MM.1S (cell line): Measurements from ENCODE around the gene BEAN1.

Experiments
- DNase-seq: peaks from one replicate; pipeline ENCODE4 v3.0.0-alpha.2; 2015
- H2AFZ ChIP-seq: fragments of 300-600 bp; sonication (generic); 2 replicates; pipeline ENCODE4 v1.6.0; 2016; ENCODE audit warnings: antibody characterized with exemption, low read length
- H3F3A ChIP-seq: fragments of 300-600 bp; sonication (generic); 2 replicates; pipeline ENCODE4 v1.6.1; 2016; ENCODE audit warnings: mild to moderate bottlenecking, antibody characterized with exemption, low read length, moderate library complexity, mixed read lengths; ENCODE audit not compliant: insufficient read depth
- H3K27ac ChIP-seq: fragments of 300-600 bp; sonication (generic); 2 replicates; pipeline ENCODE4 v1.5.1; 2016; ENCODE audit warnings: mild to moderate bottlenecking, low read length
- H3K27me3 ChIP-seq: fragments of 300-600 bp; sonication (generic); replicated peaks from 2 replicates; pipeline ENCODE4 v1.6.0; 2016; ENCODE audit warnings: low read length; ENCODE audit not compliant: insufficient read depth
- H3K36me3 ChIP-seq: fragments of 300-600 bp; sonication (generic); replicated peaks from 2 replicates; pipeline ENCODE4 v1.6.1; 2016; ENCODE audit warnings: mild to moderate bottlenecking, low read length, mixed read lengths; ENCODE audit not compliant: insufficient read depth
- H3K4me1 ChIP-seq: fragments of 300-600 bp; sonication (generic); 2 replicates; pipeline ENCODE4 v1.6.1; 2016; ENCODE audit warnings: low read length, mixed read lengths
- H3K4me2 ChIP-seq: fragments of 300-600 bp; sonication (generic); 2 replicates; pipeline ENCODE4 v1.6.0; 2016; ENCODE audit warnings: low read depth, low read length
- H3K4me3 ChIP-seq: fragments of 300-600 bp; sonication (generic); 2 replicates; pipeline ENCODE4 v1.5.1; 2016; ENCODE audit warnings: low read length, mixed read lengths
- H3K79me2 ChIP-seq: fragments of 300-600 bp; sonication (generic); 2 replicates; pipeline ENCODE4 v1.6.1; 2016; ENCODE audit warnings: mixed run types, low read length, mixed read lengths
- H3K9ac ChIP-seq: fragments of 300-600 bp; sonication (generic); 2 replicates; pipeline ENCODE4 v1.6.1; 2016; ENCODE audit warnings: low read length, mixed read lengths
- H3K9me2 ChIP-seq: fragments of 300-600 bp; sonication (generic); replicated peaks from 2 replicates; pipeline ENCODE4 v1.6.1; 2016; ENCODE audit warnings: mild to moderate bottlenecking, low read length, mixed read lengths; ENCODE audit not compliant: insufficient read depth
- H3K9me3 ChIP-seq: fragments of 300-600 bp; sonication (generic); replicated peaks from 2 replicates; pipeline ENCODE4 v1.6.1; 2016; ENCODE audit warnings: mild to moderate bottlenecking, low read length, mixed read lengths; ENCODE audit not compliant: insufficient read depth
- H4K20me1 ChIP-seq: fragments of 300-600 bp; sonication (generic); 2 replicates; pipeline ENCODE4 v1.6.1; 2016; ENCODE audit warnings: mild to moderate bottlenecking, low read length, moderate library complexity, mixed read lengths; ENCODE audit not compliant: insufficient read depth
- EZH2 ChIP-seq: fragments of 300-600 bp; sonication (generic); optimal IDR thresholded peaks from 2 replicates; pipeline ENCODE3; 2017; ENCODE audit warnings: low read depth, mild to moderate bottlenecking, antibody characterized with exemption, low read length, mixed read lengths
- EZH2phosphoT487 ChIP-seq: fragments of 300-600 bp; sonication (generic); IDR thresholded peaks from 2 replicates; pipeline ENCODE4 v1.6.1; 2018; ENCODE audit warnings: antibody characterized with exemption, low read length
- TF ChIP-seq, protein P1 (sequence below): fragments of 300-600 bp; sonication (generic); IDR thresholded peaks from 2 replicates; pipeline ENCODE4 v1.5.1; 2016; ENCODE audit warnings: antibody characterized with exemption, low read length, mixed read lengths

BEAN1 gene

DNA sequence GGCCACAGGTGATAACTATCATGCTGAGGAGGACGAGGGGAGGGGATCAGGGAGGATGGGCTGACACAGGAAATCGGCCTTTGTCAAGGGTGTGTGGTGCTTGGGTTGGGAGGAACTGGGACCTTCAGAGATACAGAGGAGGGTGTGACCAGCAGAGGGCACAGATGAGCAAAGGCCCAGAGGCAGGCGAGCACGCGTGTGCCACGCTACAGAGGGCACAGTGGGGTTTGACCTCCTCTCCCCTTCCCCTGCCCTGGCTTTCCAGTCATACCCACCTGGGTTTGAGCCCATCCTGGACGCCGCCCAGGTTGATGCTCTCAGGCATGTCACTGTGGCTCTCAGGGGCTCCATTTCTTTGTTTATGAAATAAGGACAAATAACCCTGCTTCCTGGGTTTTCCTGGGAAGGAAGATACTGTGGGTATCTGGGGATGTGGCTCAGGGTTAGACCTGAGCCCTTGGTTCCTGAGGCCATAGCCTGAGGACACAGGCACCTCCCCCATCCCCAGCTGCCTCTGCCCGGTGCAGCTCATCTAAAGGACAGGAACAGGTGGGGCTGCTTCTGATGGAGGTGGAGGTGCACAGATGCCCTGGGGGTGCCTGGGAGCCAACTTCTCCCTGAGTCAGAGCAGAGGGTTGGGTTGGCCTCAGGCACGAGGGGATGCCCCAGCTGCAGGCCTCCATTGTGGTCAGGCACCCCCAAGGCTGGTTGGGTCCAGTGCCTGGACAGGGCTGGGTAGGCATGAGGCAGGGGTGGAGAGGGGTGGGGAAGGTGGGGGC is 51.8 kb downstream of the BEAN1 start:
- TF ChIP-seq, protein P1, sequence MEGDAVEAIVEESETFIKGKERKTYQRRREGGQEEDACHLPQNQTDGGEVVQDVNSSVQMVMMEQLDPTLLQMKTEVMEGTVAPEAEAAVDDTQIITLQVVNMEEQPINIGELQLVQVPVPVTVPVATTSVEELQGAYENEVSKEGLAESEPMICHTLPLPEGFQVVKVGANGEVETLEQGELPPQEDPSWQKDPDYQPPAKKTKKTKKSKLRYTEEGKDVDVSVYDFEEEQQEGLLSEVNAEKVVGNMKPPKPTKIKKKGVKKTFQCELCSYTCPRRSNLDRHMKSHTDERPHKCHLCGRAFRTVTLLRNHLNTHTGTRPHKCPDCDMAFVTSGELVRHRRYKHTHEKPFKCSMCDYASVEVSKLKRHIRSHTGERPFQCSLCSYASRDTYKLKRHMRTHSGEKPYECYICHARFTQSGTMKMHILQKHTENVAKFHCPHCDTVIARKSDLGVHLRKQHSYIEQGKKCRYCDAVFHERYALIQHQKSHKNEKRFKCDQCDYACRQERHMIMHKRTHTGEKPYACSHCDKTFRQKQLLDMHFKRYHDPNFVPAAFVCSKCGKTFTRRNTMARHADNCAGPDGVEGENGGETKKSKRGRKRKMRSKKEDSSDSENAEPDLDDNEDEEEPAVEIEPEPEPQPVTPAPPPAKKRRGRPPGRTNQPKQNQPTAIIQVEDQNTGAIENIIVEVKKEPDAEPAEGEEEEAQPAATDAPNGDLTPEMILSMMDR, result peak; percentile 91
- TF ChIP-seq EZH2phosphoT487 (no peak), EZH2 (no peak)
- Histone ChIP-seq H3K4me1 (peaks cover 53% of the 10 kb centered on the region), H3K4me2 (peak overlapping the region; percentile 64), H3K27ac (peak overlapping the region; percentile 49; the same call in 1 of the 2 replicates), H3K9me2 (no peaks in the 10 kb centered on the region), H3K9me3 (no peaks in the 10 kb centered on the region), H2AFZ (peak overlapping the region; percentile 96), H3F3A (peaks cover 22% of the 10 kb centered on the region), H3K9ac (peak overlapping the region; percentile 68), H3K36me3 (no peaks in the 10 kb centered on the region), H4K20me1 (no peaks in the 10 kb centered on the region), H3K79me2 (no peaks in the 10 kb centered on the region), H3K27me3 (no peaks in the 10 kb centered on the region), H3K4me3 (0 out of 2 replicates have a peak overlapping the region, but pooled peaks have one; percentile 12)
- peak; percentile 85 for DNase-seq

DNA sequence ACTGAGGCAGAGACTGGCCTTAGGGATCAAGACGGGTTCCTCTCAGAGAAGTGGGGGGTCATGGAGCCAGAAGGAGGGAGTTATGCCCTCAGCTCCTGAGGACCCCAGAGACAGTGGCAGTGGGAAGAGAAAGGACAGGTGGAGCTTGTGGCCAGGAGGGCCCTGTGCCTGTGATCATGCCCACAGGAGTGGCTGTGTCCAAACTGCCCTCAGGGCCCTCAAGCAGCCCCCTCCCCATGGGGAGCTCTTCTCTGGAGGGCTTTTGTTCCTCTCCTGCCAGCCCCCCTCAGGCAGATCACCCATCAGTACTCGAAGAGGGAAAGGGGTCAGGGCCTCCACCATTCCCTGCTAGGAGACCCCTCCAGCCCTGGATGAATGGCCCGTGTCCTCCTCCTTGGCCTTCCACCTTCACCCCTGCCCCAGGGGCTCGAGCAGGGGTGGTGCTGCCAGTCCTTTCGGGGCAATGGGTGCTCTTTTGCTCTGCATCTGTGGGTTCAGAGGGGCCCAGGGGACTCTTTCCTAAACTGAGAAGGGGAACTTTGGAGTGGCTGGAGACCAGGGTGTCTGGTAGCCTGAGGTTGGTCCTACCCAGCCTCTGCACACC is 52.7 kb downstream of the BEAN1 start:
- DNase-seq, result no peak
- no peaks in the 10 kb centered on the region for H3K9me3 ChIP-seq
- no peaks in the 10 kb centered on the region for H3K27me3 ChIP-seq
- H3K36me3 ChIP-seq, result no peaks in the 10 kb centered on the region
- TF ChIP-seq EZH2phosphoT487 (no peak), EZH2 (no peak)
- TF ChIP-seq, protein P1, result no peak
- H3K27ac ChIP-seq, result no peak overlapping the region
- H3K4me3 ChIP-seq, result no peak overlapping the region
- peaks cover 22% of the 10 kb centered on the region for H3F3A ChIP-seq
- H3K4me2 ChIP-seq, result no peak overlapping the region
- no peaks in the 10 kb centered on the region for H4K20me1 ChIP-seq
- no peaks in the 10 kb centered on the region for H3K9me2 ChIP-seq
- H3K79me2 ChIP-seq, result no peaks in the 10 kb centered on the region
- no peak overlapping the region for H2AFZ ChIP-seq
- H3K4me1 ChIP-seq, result peaks cover 51% of the 10 kb centered on the region
- no peak overlapping the region for H3K9ac ChIP-seq

DNA sequence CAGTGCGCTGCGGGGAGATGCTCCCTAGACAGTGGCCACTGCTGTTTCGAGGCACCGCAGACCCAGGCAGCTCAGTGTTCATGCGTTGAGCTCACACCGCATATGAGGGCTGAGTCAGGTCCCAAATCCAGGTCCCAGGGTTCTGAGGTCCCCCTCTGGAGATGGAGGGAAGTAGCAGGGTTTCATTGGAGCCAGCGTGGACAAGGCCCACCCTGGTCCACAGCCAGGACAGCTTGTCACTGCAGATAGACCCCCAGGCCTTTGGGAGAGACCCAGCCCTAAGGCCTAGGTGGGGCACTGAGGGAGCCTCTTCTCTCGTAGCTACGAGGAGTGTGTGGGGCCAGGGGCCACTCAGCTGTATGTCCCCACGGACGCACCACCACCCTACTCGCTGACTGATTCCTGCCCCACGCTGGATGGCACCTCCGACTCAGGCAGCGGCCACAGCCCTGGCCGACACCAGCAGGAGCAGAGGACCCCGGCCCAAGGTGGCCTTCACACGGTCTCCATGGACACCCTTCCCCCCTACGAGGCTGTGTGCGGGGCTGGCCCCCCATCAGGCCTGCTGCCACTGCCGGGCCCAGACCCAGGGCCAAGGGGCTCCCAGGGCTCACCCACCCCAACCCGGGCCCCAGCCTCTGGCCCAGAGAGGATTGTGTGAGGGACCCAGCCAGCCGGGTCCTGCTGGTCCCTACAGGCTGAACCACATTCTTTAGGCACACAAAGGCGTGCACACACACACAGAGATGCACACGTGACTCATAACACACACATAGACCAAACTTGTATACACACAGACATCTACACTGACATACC is 53.4 kb downstream of the BEAN1 start:
- no peaks in the 10 kb centered on the region for H3K9me3 ChIP-seq

More for the DNA sequence above, 53.4 kb downstream of the BEAN1 start:
- DNase-seq, result no peak
- Histone ChIP-seq H3K27me3 (no peaks in the 10 kb centered on the region), H3K4me3 (no peak overlapping the region), H3K4me1 (peaks cover 44% of the 10 kb centered on the region), H3K27ac (no peak overlapping the region), H3K9me2 (no peaks in the 10 kb centered on the region), H2AFZ (no peak overlapping the region), H3F3A (peaks cover 18% of the 10 kb centered on the region), H4K20me1 (no peaks in the 10 kb centered on the region), H3K9ac (no peak overlapping the region), H3K79me2 (no peaks in the 10 kb centered on the region), H3K36me3 (no peaks in the 10 kb centered on the region), H3K4me2 (no peak overlapping the region)
- TF ChIP-seq EZH2 (no peak), EZH2phosphoT487 (no peak)
- TF ChIP-seq, protein P1, result no peak
